ENCODE data around the gene ADAM11.
A peak's percentile ranks its signal among the peaks of the same experiment; 100 is the strongest.

The ADAM11 gene

GRCh38 chr17:44780845-44781480 is 22.2 kb downstream of the ADAM11 start:
- no peak for DNase-seq
- Histone ChIP-seq H2BK12ac (ENCODE audit: low read length) (no peak overlapping the region), H3K18ac (ENCODE audit: low read length) (no peak overlapping the region), H3K23ac (ENCODE audit: low read length) (no peak overlapping the region), H3K9me3 (ENCODE audit: insufficient read depth, low read depth, low read length) (no peaks in the 10 kb centered on the region), H4K12ac (ENCODE audit: low read depth, low read length) (no peak overlapping the region), H2AK5ac (ENCODE audit: low read length) (no peak overlapping the region), H4K91ac (ENCODE audit: low read depth, low read length) (no peak overlapping the region), H2BK120ac (ENCODE audit: insufficient read depth, low read length, poor library complexity) (no peak overlapping the region), H3K4me2 (ENCODE audit: low read length) (no peak overlapping the region), H3K79me1 (ENCODE audit: low read length) (no peaks in the 10 kb centered on the region), H3K4me1 (ENCODE audit: control insufficient read depth in 1 of 2, insufficient read depth in 2 of 2, low read length in 2 of 2) (peaks cover 0 to 6% of the 10 kb centered on the region in 2 experiments), H3K9ac (ENCODE audit: low read length) (no peak overlapping the region), H3K4ac (ENCODE audit: low read depth, low read length) (no peak overlapping the region), H2BK5ac (ENCODE audit: low read depth, low read length, poor library complexity) (no peak overlapping the region), H3K79me2 (ENCODE audit: control insufficient read depth, insufficient read depth, low read length, poor library complexity) (no peaks in the 10 kb centered on the region), H3K14ac (ENCODE audit: low read length) (no peak overlapping the region), H3K4me3 (ENCODE audit: low read depth, low read length) (no peak overlapping the region), H3K27me3 (ENCODE audit: insufficient read depth, low read length) (peaks cover 2% of the 10 kb centered on the region), H3K36me3 (ENCODE audit: control insufficient read depth in 1 of 2, insufficient read depth in 2 of 2, low read length in 2 of 2) (no peaks in the 10 kb centered on the region), H2AFZ (ENCODE audit: insufficient read depth, low read length, poor library complexity) (no peak overlapping the region), H4K8ac (ENCODE audit: low read depth, low read length) (no peak overlapping the region), H3K27ac (ENCODE audit: low read depth, low read length) (no peak overlapping the region)
- no CpG with 5 or more reads among the region's 14 CpGs for WGBS (ENCODE audit: extremely low coverage, insufficient coverage, insufficient read length)

DNA sequence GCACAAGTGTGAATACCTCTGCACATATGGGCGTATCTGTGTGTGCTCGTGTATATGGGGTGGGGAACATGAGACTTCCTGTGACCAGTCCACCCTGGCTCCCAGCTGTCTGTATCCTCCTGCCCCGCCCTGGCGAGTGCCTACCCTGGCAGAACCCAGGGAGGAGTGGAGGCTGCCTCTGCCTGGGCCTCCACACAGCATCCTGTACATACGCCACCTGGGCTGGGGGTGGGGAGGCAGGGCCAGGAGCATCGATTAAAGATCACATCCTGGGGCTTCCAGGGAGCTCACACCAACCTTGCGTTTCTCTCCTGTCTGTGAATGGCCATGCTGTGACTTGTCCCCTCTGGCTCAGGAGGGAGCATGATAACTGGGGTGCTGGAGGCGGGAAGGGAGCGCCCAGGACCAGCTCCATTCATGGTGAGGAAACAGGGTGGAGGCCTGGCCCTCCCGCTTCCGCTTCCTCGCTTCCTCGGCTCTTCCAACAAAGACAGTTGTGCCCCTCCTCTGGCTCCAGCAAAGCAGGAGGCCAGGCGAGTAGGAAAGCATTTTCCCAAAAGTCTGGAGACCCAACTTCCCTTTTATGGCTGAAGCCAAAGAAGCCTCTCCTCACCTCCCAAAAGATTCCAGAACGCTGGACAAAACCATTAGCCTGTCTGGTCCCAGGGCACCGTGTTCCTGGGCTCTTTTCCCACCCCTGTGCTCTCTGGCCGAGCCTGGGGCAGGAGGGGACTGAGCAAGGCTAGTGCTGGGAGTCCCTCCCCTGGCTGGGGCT is 22.9 kb downstream of the ADAM11 start:
- Histone ChIP-seq H3K79me1 (ENCODE audit: low read length) (no peaks in the 10 kb centered on the region), H3K14ac (ENCODE audit: low read length) (no peak overlapping the region), H3K18ac (ENCODE audit: low read length) (no peak overlapping the region), H2BK12ac (ENCODE audit: low read length) (no peak overlapping the region), H2AFZ (ENCODE audit: insufficient read depth, low read length, poor library complexity) (peak overlapping the region; percentile 14), H3K79me2 (ENCODE audit: control insufficient read depth, insufficient read depth, low read length, poor library complexity) (no peaks in the 10 kb centered on the region), H3K36me3 (ENCODE audit: control insufficient read depth in 1 of 2, insufficient read depth in 2 of 2, low read length in 2 of 2) (no peaks in the 10 kb centered on the region), H2AK5ac (ENCODE audit: low read length) (no peak overlapping the region), H3K4ac (ENCODE audit: low read depth, low read length) (no peak overlapping the region), H3K9ac (ENCODE audit: low read length) (no peak overlapping the region), H3K27ac (ENCODE audit: low read depth, low read length) (no peak overlapping the region), H4K91ac (ENCODE audit: low read depth, low read length) (no peak overlapping the region), H3K23ac (ENCODE audit: low read length) (no peak overlapping the region), H3K4me3 (ENCODE audit: low read depth, low read length) (no peak overlapping the region), H3K27me3 (ENCODE audit: insufficient read depth, low read length) (peaks cover 2% of the 10 kb centered on the region), H2BK5ac (ENCODE audit: low read depth, low read length, poor library complexity) (no peak overlapping the region), H2BK120ac (ENCODE audit: insufficient read depth, low read length, poor library complexity) (no peak overlapping the region), H3K9me3 (ENCODE audit: insufficient read depth, low read depth, low read length) (no peaks in the 10 kb centered on the region), H4K12ac (ENCODE audit: low read depth, low read length) (no peak overlapping the region), H4K8ac (ENCODE audit: low read depth, low read length) (no peak overlapping the region), H3K4me1 (ENCODE audit: control insufficient read depth in 1 of 2, insufficient read depth in 2 of 2, low read length in 2 of 2) (no peaks in the 10 kb centered on the region), H3K4me2 (ENCODE audit: low read length) (no peak overlapping the region)
- DNase-seq = no peak
- no CpG with 5 or more reads among the region's 17 CpGs for WGBS (ENCODE audit: extremely low coverage, insufficient coverage, insufficient read length)

- no peak overlapping the region for H3K14ac ChIP-seq (ENCODE audit: low read length)
- no peaks in the 10 kb centered on the region for H3K79me1 ChIP-seq (ENCODE audit: low read length)
- H3K27me3 ChIP-seq (ENCODE audit: insufficient read depth, low read length) = peaks cover under 1% of the 10 kb centered on the region
- H2AK5ac ChIP-seq (ENCODE audit: low read length) = no peak overlapping the region
- no peaks in the 10 kb centered on the region for H3K4me1 ChIP-seq (ENCODE audit: control insufficient read depth in 1 of 2, insufficient read depth in 2 of 2, low read length in 2 of 2)
- H3K79me2 ChIP-seq (ENCODE audit: control insufficient read depth, insufficient read depth, low read length, poor library complexity) = no peaks in the 10 kb centered on the region
- no peak overlapping the region for H2BK120ac ChIP-seq (ENCODE audit: insufficient read depth, low read length, poor library complexity)
- no peak overlapping the region for H3K4me2 ChIP-seq (ENCODE audit: low read length)
- H3K23ac ChIP-seq (ENCODE audit: low read length) = no peak overlapping the region
- H3K18ac ChIP-seq (ENCODE audit: low read length) = no peak overlapping the region
- no peak overlapping the region for H4K91ac ChIP-seq (ENCODE audit: low read depth, low read length)
- no peak overlapping the region for H2BK5ac ChIP-seq (ENCODE audit: low read depth, low read length, poor library complexity)
- H3K9ac ChIP-seq (ENCODE audit: low read length) = no peak overlapping the region
- no peaks in the 10 kb centered on the region for H3K36me3 ChIP-seq (ENCODE audit: control insufficient read depth in 1 of 2, insufficient read depth in 2 of 2, low read length in 2 of 2)
- DNase-seq = no peak
- H3K4ac ChIP-seq (ENCODE audit: low read depth, low read length) = no peak overlapping the region
- no peak overlapping the region for H2AFZ ChIP-seq (ENCODE audit: insufficient read depth, low read length, poor library complexity)
- H4K12ac ChIP-seq (ENCODE audit: low read depth, low read length) = no peak overlapping the region
- no peak overlapping the region for H3K27ac ChIP-seq (ENCODE audit: low read depth, low read length)
- WGBS (ENCODE audit: extremely low coverage, insufficient coverage, insufficient read length) = no CpG with 5 or more reads among the region's 11 CpGs
- H3K4me3 ChIP-seq (ENCODE audit: low read depth, low read length) = no peak overlapping the region
- H3K9me3 ChIP-seq (ENCODE audit: insufficient read depth, low read depth, low read length) = no peaks in the 10 kb centered on the region
- H2BK12ac ChIP-seq (ENCODE audit: low read length) = no peak overlapping the region
- no peak overlapping the region for H4K8ac ChIP-seq (ENCODE audit: low read depth, low read length)
Observed at GRCh38 chr17:44782326-44782850, 23.6 kb downstream of the ADAM11 start.

DNA sequence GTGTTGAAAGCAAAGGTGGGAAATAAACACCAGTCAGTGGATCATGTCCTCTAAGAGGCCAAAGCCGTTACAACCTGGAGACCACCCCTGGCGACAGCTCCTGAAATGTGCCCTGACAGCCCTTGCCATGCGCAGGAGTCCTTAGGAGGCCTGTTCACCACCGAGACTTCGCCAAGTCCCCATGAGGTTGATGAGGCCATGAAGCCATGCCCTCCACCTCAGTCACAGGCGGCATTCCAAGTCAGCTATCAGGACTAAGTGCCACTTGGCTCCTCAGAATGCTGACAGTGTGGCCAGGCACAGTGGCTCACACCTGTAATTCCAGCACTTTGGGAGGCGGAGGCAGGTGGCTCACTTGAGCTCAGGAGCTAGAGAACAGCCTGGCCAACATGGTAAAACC is 27.1 kb downstream of the ADAM11 start:
- WGBS (ENCODE audit: extremely low coverage, insufficient coverage, insufficient read length) = no CpG with 5 or more reads among the region's 7 CpGs
- no peak overlapping the region for H3K23ac ChIP-seq (ENCODE audit: low read length)

More for the DNA sequence above, 27.1 kb downstream of the ADAM11 start:
- H2AK5ac ChIP-seq (ENCODE audit: low read length) = no peak overlapping the region
- H3K4me2 ChIP-seq (ENCODE audit: low read length) = no peak overlapping the region
- no peak overlapping the region for H2BK12ac ChIP-seq (ENCODE audit: low read length)
- H4K91ac ChIP-seq (ENCODE audit: low read depth, low read length) = no peak overlapping the region
- H3K4ac ChIP-seq (ENCODE audit: low read depth, low read length) = no peak overlapping the region
- no peak overlapping the region for H2BK120ac ChIP-seq (ENCODE audit: insufficient read depth, low read length, poor library complexity)
- no peak overlapping the region for H4K8ac ChIP-seq (ENCODE audit: low read depth, low read length)
- no peak overlapping the region for H3K4me3 ChIP-seq (ENCODE audit: low read depth, low read length)
- H3K36me3 ChIP-seq (ENCODE audit: control insufficient read depth in 1 of 2, insufficient read depth in 2 of 2, low read length in 2 of 2) = no peaks in the 10 kb centered on the region
- no peak overlapping the region for H3K18ac ChIP-seq (ENCODE audit: low read length)
- H3K27ac ChIP-seq (ENCODE audit: low read depth, low read length) = no peak overlapping the region
- H3K79me1 ChIP-seq (ENCODE audit: low read length) = no peaks in the 10 kb centered on the region
- no peaks in the 10 kb centered on the region for H3K4me1 ChIP-seq (ENCODE audit: control insufficient read depth in 1 of 2, insufficient read depth in 2 of 2, low read length in 2 of 2)
- DNase-seq = no peak
- H4K12ac ChIP-seq (ENCODE audit: low read depth, low read length) = no peak overlapping the region
- H3K9ac ChIP-seq (ENCODE audit: low read length) = no peak overlapping the region
- H3K14ac ChIP-seq (ENCODE audit: low read length) = no peak overlapping the region
- H3K27me3 ChIP-seq (ENCODE audit: insufficient read depth, low read length) = no peaks in the 10 kb centered on the region
- no peak overlapping the region for H2AFZ ChIP-seq (ENCODE audit: insufficient read depth, low read length, poor library complexity)
- no peak overlapping the region for H2BK5ac ChIP-seq (ENCODE audit: low read depth, low read length, poor library complexity)
- no peaks in the 10 kb centered on the region for H3K79me2 ChIP-seq (ENCODE audit: control insufficient read depth, insufficient read depth, low read length, poor library complexity)
- H3K9me3 ChIP-seq (ENCODE audit: insufficient read depth, low read depth, low read length) = no peaks in the 10 kb centered on the region

All from trophoblast cell (in vitro differentiated cells and primary cell).